GM19099 (cell line): ENCODE measurements around the gene NPHS2.

ENCODE experiments used
- POLR2A ChIP-seq: IDR thresholded peaks from 3 replicates; pipeline ENCODE4 v1.6.1; 2011; ENCODE audit warnings: low read depth; ENCODE audit not compliant: insufficient read length; ENCODE audit errors: extremely low read depth

NPHS2 gene

GRCh38 chr1:179575497-179576314 lies at the start of gene NPHS2:
Gene NPHS2, minus strand, starts transcription at chr1:179575948. Its CDS starts 84 bp downstream, at chr1:179575864.
- TF ChIP-seq POLR2A: no peak

- TF ChIP-seq POLR2A: no peak
Observed at GRCh38 chr1:179612361-179612760, 36.6 kb upstream of the NPHS2 start.

GRCh38 chr1:179601093-179601492 lies 25.3 kb upstream of the NPHS2 start:
- no peak for TF ChIP-seq POLR2A

- TF ChIP-seq POLR2A: no peak
Observed at GRCh38 chr1:179599623-179600249, 24.0 kb upstream of the NPHS2 start.

- TF ChIP-seq POLR2A: no peak
Observed at GRCh38 chr1:179598631-179599030, 22.9 kb upstream of the NPHS2 start.

- no peak for TF ChIP-seq POLR2A
Observed at GRCh38 chr1:179591592-179592580, 16.1 kb upstream of the NPHS2 start, which contains the start of gene TDRD5. Gene TDRD5, plus strand, starts transcription at chr1:179591832. Its CDS starts 784 bp downstream, at chr1:179592616.

GRCh38 chr1:179591253-179591591 lies 15.5 kb upstream of the NPHS2 start:
- no peak for TF ChIP-seq POLR2A

GRCh38 chr1:179590671-179591070 lies 14.9 kb upstream of the NPHS2 start:
- no peak for TF ChIP-seq POLR2A

GRCh38 chr1:179589509-179589908 lies 13.8 kb upstream of the NPHS2 start:
- no peak for TF ChIP-seq POLR2A

GRCh38 chr1:179588425-179589024 lies 12.8 kb upstream of the NPHS2 start:
- no peak for TF ChIP-seq POLR2A

- no peak for TF ChIP-seq POLR2A
Observed at GRCh38 chr1:179587336-179587735, 11.6 kb upstream of the NPHS2 start.

GRCh38 chr1:179586107-179586823 lies 10.5 kb upstream of the NPHS2 start:
- no peak for TF ChIP-seq POLR2A

GRCh38 chr1:179583771-179584320 lies 8.1 kb upstream of the NPHS2 start:
- TF ChIP-seq POLR2A: no peak

- TF ChIP-seq POLR2A: no peak
Observed at GRCh38 chr1:179576509-179576908, 761 bp upstream of the NPHS2 start.
